Epidermal melanocyte (primary cell): Measurements from ENCODE around the gene CADM4.
"Not testable (repeated sequence)": the region's sequence is repeated elsewhere in the genome, so short reads cannot be mapped to it uniquely, and the experiment has no call there.

ENCODE experiments used
- DNase-seq: peaks from one replicate; pipeline ENCODE4 v3.0.0; 2011; ENCODE audit warnings: low spot score; ENCODE audit not compliant: insufficient read length

Gene CADM4

GRCh38 chr19:43664018-43664417, 24.4 kb upstream of the CADM4 start:
- DNase-seq, result no peak

GRCh38 chr19:43662487-43662886, 22.8 kb upstream of the CADM4 start:
- no peak for DNase-seq

GRCh38 chr19:43660971-43661360, 21.3 kb upstream of the CADM4 start:
- DNase-seq, result no peak

GRCh38 chr19:43660301-43660970, 20.8 kb upstream of the CADM4 start:
- DNase-seq, result no peak

GRCh38 chr19:43658494-43658893, 18.8 kb upstream of the CADM4 start:
- no peak for DNase-seq

- no peak for DNase-seq
Measured at GRCh38 chr19:43658001-43658400, 18.4 kb upstream of the CADM4 start.

GRCh38 chr19:43656436-43656835, 16.8 kb upstream of the CADM4 start:
- DNase-seq, result no peak

GRCh38 chr19:43652546-43652874, 12.9 kb upstream of the CADM4 start:
- no peak for DNase-seq

- DNase-seq, result peak; percentile 74
Measured at GRCh38 chr19:43651758-43652545, 12.3 kb upstream of the CADM4 start.

- DNase-seq, result not testable (repeated sequence)
Measured at GRCh38 chr19:43650276-43650675, 10.6 kb upstream of the CADM4 start.

- no peak for DNase-seq
Measured at GRCh38 chr19:43649514-43649913, 9.9 kb upstream of the CADM4 start.

- no peak for DNase-seq
Measured at GRCh38 chr19:43648633-43649032, 9.0 kb upstream of the CADM4 start.

GRCh38 chr19:43644181-43644580, 4.5 kb upstream of the CADM4 start:
- DNase-seq, result no peak

- DNase-seq, result no peak
Measured at GRCh38 chr19:43643326-43643725, 3.7 kb upstream of the CADM4 start.

- DNase-seq, result no peak
Measured at GRCh38 chr19:43642531-43642930, 2.9 kb upstream of the CADM4 start.

- no peak for DNase-seq
Measured at GRCh38 chr19:43641333-43641732, 1.7 kb upstream of the CADM4 start.

GRCh38 chr19:43640424-43640757, 741 bp upstream of the CADM4 start:
- DNase-seq, result no peak

- DNase-seq, result no peak
Measured at GRCh38 chr19:43638995-43639518, 593 bp downstream of the CADM4 start.

GRCh38 chr19:43638214-43638994, 1.2 kb downstream of the CADM4 start:
- no peak for DNase-seq

GRCh38 chr19:43636121-43636683, 3.4 kb downstream of the CADM4 start:
- no peak for DNase-seq

GRCh38 chr19:43635561-43635940, 4.1 kb downstream of the CADM4 start:
- not testable (repeated sequence) for DNase-seq
